GM18526 (cell line): ENCODE data around the gene PCDHA8.
"Not testable (repeated sequence)": the region's sequence is repeated elsewhere in the genome, so short reads cannot be mapped to it uniquely, and the experiment has no call there.

ENCODE experiments used
- POLR2A ChIP-seq: IDR thresholded peaks from 3 replicates; pipeline ENCODE4 v1.6.1; 2011; ENCODE audit not compliant: insufficient read length; ENCODE audit errors: extremely low read depth

PCDHA8 gene

GRCh38 chr5:140828362-140828737 lies 12.6 kb upstream of the PCDHA8 start:
- no peak for TF ChIP-seq POLR2A

- TF ChIP-seq POLR2A, result no peak
Measured at GRCh38 chr5:140833993-140834392, 7.0 kb upstream of the PCDHA8 start, which contains the start of gene PCDHA7. TSS of gene PCDHA7 (plus strand) at chr5:140834269. CDS start at chr5:140834384, 115 bp downstream.

- no peak for TF ChIP-seq POLR2A
Measured at GRCh38 chr5:140835622-140836510, 5.1 kb upstream of the PCDHA8 start.

GRCh38 chr5:140842798-140843733 lies 2.1 kb downstream of the PCDHA8 start:
- no peak for TF ChIP-seq POLR2A

- not testable (repeated sequence) for TF ChIP-seq POLR2A
Measured at GRCh38 chr5:140848139-140849102, 7.4 kb downstream of the PCDHA8 start, which contains the start of gene PCDHA9. TSS of gene PCDHA9 (plus strand) at chr5:140848382. CDS start at chr5:140848496, 114 bp downstream.

GRCh38 chr5:140855772-140856674 lies 15.0 kb downstream of the PCDHA8 start, which contains the start of gene PCDHA10:
TSS of gene PCDHA10 (plus strand) at chr5:140855897. CDS start at chr5:140856049, 152 bp downstream.
- TF ChIP-seq POLR2A, result no peak

- TF ChIP-seq POLR2A, result no peak
Measured at GRCh38 chr5:140857177-140857986, 16.4 kb downstream of the PCDHA8 start.

GRCh38 chr5:140857987-140858240 lies 16.9 kb downstream of the PCDHA8 start:
- no peak for TF ChIP-seq POLR2A

- no peak for TF ChIP-seq POLR2A
Measured at GRCh38 chr5:140862441-140863295, 21.7 kb downstream of the PCDHA8 start.

GRCh38 chr5:140868721-140869554 lies 28.0 kb downstream of the PCDHA8 start, which contains the start of gene PCDHA11:
TSS of gene PCDHA11 (plus strand) at chr5:140868957. CDS start at chr5:140869104, 147 bp downstream.
- no peak for TF ChIP-seq POLR2A

- TF ChIP-seq POLR2A, result no peak
Measured at GRCh38 chr5:140869555-140869886, 28.5 kb downstream of the PCDHA8 start.
